Effector CD8-positive, alpha-beta T cell (primary cell): Measurements from ENCODE around the gene ACAD11.

ENCODE experiments used
- DNase-seq: peaks from one replicate; lab custom pipeline; 2025; lab: John Stamatoyannopoulos, UW

ACAD11 gene

DNA sequence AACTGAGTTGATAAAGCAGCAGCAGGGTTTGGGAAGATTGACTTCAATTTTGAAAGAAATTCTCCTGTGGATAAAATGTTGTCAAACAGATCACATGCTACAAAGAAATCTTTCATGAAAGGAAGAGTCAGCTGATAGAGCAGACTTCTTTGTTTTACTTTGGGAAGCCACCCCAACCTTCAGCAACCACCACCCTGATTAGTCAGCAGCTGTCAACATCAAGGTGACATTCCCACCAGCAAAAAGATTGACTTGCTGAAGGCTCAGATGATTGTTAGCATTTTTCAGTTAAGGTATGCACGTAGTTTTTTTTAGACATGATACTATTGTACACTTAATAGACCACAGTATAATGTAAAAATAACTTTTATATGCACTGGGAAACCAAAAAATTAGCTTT, 150.1 kb downstream of the ACAD11 start:
- no peak for DNase-seq

DNA sequence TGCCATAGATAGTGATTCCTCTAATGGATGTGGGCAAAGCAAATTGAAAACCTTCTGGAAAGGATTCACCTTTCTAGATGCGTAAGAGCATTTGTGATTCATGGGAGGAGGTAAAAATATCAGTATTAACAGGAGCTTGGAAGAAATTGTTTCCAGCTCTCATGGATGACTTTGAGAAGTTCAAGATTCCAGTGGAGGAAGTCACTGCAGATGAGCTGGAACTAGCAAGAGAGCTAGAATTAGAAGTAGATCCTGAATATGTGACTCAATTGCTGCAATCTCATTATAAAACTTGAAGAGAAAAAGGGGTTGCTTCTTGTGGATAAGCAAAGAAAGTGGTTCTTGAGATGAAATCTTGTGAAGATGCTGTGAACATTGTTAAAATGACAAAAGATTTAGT, 150.5 kb downstream of the ACAD11 start:
- DNase-seq, result no peak
